ENCODE measurements around the gene GPATCH2. TPM values are rescaled to one million over a fixed set of nuclear protein-coding genes. Genes with fewer than 3 reads are reported as not detected.

The GPATCH2 gene
- 15.6 TPM for total RNA-seq (ENCODE audit: unreplicated experiment)
- long read RNA-seq, full-length matches to known transcripts: 3 of 9 reads
- long read RNA-seq, partial matches to known transcripts: 6 of 9 reads
- long read RNA-seq, other reads (novel, unspliced or antisense): 0 of 9 reads

DNA sequence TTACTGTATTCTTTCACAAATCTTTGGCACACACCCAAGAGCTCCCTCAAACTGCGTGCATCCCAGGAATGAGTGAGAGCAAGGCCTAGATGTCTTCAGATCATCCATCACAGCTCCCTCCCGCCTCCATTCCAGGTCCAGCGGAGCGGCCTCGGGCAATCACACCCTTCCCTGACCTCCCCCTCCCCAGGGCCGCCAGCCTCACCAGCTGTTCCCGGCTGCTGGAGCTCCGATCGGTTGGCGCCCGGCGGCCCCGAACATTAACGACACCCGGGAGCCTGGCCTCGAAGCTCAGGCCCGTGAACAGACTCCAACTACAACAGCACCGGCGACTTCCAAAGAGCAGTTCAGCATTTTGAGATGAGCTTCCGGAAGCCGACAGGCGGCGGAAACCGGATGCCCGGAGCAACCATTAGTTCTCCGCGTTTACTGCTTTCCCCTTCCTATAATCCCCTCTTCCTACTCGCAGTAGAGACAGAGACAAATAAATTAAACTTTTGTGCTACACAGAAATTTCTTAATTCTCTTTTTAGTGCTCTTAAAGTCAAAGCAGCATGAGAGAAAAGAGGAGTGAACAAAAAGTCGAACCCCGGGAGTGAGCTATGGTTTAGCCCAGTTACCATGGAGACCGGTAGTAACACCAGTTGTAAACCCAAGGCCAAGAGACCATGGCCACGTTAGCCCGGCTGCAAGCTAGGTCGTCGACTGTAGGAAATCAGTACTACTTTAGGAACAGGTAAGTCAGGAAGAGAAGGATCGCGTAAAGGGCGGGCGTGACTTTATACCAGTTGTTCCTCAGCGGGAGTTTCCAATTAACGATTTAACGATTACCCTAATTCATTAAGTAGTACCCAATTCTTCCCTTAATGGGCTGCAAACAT lies at the start of gene GPATCH2, which contains the start of gene SPATA17:
Gene GPATCH2, minus strand, starts transcription at position 380 of the 881 bp plus-strand sequence. Its CDS starts 119 bp downstream, at position 261.
Gene SPATA17, plus strand, starts transcription at position 634 of the 881 bp plus-strand sequence. Its CDS starts 35 bp downstream, at position 669.
- H3K36me3 Mint-ChIP-seq (ENCODE audit: unreplicated experiment): no peaks in the 10 kb centered on the region
- H3K9me3 Mint-ChIP-seq (ENCODE audit: unreplicated experiment): no peaks in the 10 kb centered on the region
- H3K27me3 Mint-ChIP-seq (ENCODE audit: unreplicated experiment): no peaks in the 10 kb centered on the region
- DNase-seq: peak; percentile 76
- peak within 1 kb of the TSS; percentile 100 for H3K27ac Mint-ChIP-seq (ENCODE audit: unreplicated experiment)
- H3K4me1 Mint-ChIP-seq (ENCODE audit: low read depth, unreplicated experiment): peaks cover 8% of the 10 kb centered on the region
- TF ChIP-seq, protein P1, sequence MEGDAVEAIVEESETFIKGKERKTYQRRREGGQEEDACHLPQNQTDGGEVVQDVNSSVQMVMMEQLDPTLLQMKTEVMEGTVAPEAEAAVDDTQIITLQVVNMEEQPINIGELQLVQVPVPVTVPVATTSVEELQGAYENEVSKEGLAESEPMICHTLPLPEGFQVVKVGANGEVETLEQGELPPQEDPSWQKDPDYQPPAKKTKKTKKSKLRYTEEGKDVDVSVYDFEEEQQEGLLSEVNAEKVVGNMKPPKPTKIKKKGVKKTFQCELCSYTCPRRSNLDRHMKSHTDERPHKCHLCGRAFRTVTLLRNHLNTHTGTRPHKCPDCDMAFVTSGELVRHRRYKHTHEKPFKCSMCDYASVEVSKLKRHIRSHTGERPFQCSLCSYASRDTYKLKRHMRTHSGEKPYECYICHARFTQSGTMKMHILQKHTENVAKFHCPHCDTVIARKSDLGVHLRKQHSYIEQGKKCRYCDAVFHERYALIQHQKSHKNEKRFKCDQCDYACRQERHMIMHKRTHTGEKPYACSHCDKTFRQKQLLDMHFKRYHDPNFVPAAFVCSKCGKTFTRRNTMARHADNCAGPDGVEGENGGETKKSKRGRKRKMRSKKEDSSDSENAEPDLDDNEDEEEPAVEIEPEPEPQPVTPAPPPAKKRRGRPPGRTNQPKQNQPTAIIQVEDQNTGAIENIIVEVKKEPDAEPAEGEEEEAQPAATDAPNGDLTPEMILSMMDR (IDR thresholded peaks at IDR 0.05; ENCODE audit: partially characterized antibody, unreplicated experiment): no peak
- peak within 1 kb of the TSS; percentile 97 for H3K4me3 Mint-ChIP-seq (ENCODE audit: unreplicated experiment)

DNA sequence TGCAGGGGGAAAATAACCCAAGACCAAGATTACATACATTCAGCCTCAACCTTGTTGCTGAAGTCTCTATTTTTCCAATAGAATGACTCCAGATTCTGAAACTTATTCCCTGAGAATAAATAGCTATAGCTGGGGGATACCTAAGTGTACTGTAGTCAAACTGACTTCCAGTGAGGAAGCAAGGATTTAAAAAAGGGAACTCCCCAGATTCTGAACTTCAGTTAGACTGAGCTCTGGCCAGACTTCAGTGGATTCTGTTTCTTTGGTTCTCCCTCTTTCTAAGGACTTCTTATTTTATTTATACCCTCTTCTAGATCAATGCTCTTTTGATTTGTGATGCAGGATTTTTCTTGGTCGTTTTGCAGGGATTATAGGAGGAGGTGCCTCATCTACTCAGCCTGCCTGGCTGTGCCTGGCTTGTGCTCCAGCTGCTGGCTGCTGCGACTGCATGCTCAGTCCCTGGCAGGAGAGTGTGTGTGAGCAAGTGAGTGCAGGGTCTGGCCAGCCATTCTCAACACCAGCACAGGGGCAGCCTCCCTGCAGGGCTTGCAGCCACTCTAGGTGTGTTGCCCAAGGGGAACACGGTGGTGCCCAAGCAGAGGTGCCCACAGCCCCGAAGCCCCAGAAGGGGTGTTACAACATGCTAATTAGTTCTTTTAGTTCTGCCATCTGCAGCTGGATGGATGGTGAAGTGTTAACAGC lies 43.3 kb upstream of the GPATCH2 start:
- no peak overlapping the region for H3K27ac Mint-ChIP-seq (ENCODE audit: unreplicated experiment)
- H3K36me3 Mint-ChIP-seq (ENCODE audit: unreplicated experiment): no peaks in the 10 kb centered on the region
- peak; percentile 20 for DNase-seq
- TF ChIP-seq, protein P1 (IDR thresholded peaks at IDR 0.05; ENCODE audit: partially characterized antibody, unreplicated experiment): no peak
- H3K4me3 Mint-ChIP-seq (ENCODE audit: unreplicated experiment): no peak overlapping the region
- no peaks in the 10 kb centered on the region for H3K27me3 Mint-ChIP-seq (ENCODE audit: unreplicated experiment)
- no peaks in the 10 kb centered on the region for H3K4me1 Mint-ChIP-seq (ENCODE audit: low read depth, unreplicated experiment)
- no peaks in the 10 kb centered on the region for H3K9me3 Mint-ChIP-seq (ENCODE audit: unreplicated experiment)

DNA sequence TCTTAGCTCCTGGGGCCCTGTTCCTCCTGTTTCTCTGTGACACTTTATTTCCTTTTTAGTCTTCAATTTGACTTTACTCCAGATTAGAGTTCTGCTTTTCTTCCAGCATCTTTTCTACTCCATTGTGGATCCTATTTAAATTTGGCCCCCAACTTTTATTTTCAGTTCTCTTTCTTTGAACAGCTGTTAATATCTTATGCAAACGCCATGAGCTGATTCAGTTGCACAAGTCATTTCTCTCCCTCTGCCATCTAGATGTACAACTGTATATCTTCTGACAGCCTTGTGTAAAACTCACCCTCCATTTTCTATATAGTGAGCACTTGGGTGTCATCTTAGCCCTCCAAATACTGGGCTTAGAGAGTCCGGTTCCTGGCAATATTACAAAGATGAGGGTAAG lies 42.5 kb upstream of the GPATCH2 start:
- H3K4me3 Mint-ChIP-seq (ENCODE audit: unreplicated experiment): no peak overlapping the region
- DNase-seq: no peak
- H3K4me1 Mint-ChIP-seq (ENCODE audit: low read depth, unreplicated experiment): no peaks in the 10 kb centered on the region

DNA sequence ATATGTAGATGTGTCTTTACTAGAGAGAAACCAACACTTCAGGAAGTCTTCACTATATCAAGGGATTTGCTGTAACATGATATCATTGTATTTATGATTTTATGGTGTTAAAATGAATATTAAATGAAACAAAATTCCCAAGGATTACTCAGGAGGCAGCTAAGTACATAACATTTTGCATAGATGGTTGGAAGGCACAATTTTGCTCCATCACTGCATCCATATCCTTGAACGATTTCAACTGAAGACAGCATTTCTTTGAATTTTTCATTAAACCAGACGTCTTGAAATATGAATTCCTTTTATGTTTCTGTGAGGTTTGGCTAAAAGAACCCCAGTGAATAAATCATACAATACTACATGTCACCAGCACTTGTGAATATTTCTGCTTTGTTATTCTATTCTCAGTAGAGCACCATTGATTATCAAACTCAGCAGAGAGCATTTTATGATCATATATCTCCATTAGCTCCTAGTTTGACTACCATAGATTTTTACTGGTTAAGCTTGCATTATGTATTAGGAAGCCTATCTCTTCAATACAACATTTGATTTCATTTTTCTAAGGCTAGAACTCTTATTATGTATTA lies 37.6 kb upstream of the GPATCH2 start:
- no peak overlapping the region for H3K4me3 Mint-ChIP-seq (ENCODE audit: unreplicated experiment)
- no peaks in the 10 kb centered on the region for H3K4me1 Mint-ChIP-seq (ENCODE audit: low read depth, unreplicated experiment)
- no peaks in the 10 kb centered on the region for H3K36me3 Mint-ChIP-seq (ENCODE audit: unreplicated experiment)
- TF ChIP-seq, protein P1 (IDR thresholded peaks at IDR 0.05; ENCODE audit: partially characterized antibody, unreplicated experiment): no peak
- H3K27me3 Mint-ChIP-seq (ENCODE audit: unreplicated experiment): no peaks in the 10 kb centered on the region
- DNase-seq: no peak
- no peak overlapping the region for H3K27ac Mint-ChIP-seq (ENCODE audit: unreplicated experiment)
- H3K9me3 Mint-ChIP-seq (ENCODE audit: unreplicated experiment): no peaks in the 10 kb centered on the region

More for the DNA sequence above, 42.5 kb upstream of the GPATCH2 start:
- Mint-ChIP-seq H3K27me3 (ENCODE audit: unreplicated experiment) (no peaks in the 10 kb centered on the region), H3K27ac (ENCODE audit: unreplicated experiment) (no peak overlapping the region), H3K36me3 (ENCODE audit: unreplicated experiment) (no peaks in the 10 kb centered on the region), H3K9me3 (ENCODE audit: unreplicated experiment) (no peaks in the 10 kb centered on the region)
- TF ChIP-seq, protein P1 (IDR thresholded peaks at IDR 0.05; ENCODE audit: partially characterized antibody, unreplicated experiment): no peak

Data from glutamatergic neuron (in vitro differentiated cells).